Spleen (tissue), 7 donors: ENCODE data around the gene CNTNAP5.

Experiments used
- CTCF ChIP-seq, 11 experiments: fragments of 200-600 bp in 7 of 11; fragments of 450-650 bp in 4 of 11; sonication (generic) in 4 of 11; IDR thresholded peaks in 8 of 11; conservative IDR thresholded peaks in 3 of 11; 1 replicate in 7 of 11; 2 replicates in 4 of 11; pipeline versions ENCODE4 v1.4.0 to v1.8.0; 2016 to 2021; ENCODE audit warnings: antibody characterized with exemption in 11 of 11, inconsistent platforms in 4 of 11, mild to moderate bottlenecking in 1 of 11
- POLR2A ChIP-seq, 3 donors: fragments of 450-650 bp; IDR thresholded peaks; one replicate each; pipeline ENCODE4 v1.5.1; 2017; ENCODE audit warnings: antibody characterized with exemption in 3 of 3, mild to moderate bottlenecking in 1 of 3
- POLR2AphosphoS5 ChIP-seq, 3 donors: sonication (generic); formaldehyde crosslinking; IDR thresholded peaks; one replicate each; pipeline ENCODE4 v1.5.1; 2017; ENCODE audit warnings: antibody characterized with exemption in 3 of 3
- donor health status: DM: no; HTN: no; CAD: no; lungs with moderate emphysema.
- donor health status: DM: no; HTN: no; CAD: no.
- donor health status: DM: no; HTN: no; CAD: no.

- no peak for TF ChIP-seq CTCF (IDR thresholded peaks at IDR 0.05 in 8 of 11, conservative IDR thresholded peaks at IDR 0.05 in 3 of 11)
- TF ChIP-seq POLR2A (IDR thresholded peaks at IDR 0.05), result no peak
- TF ChIP-seq POLR2AphosphoS5 (IDR thresholded peaks at IDR 0.05), result no peak
Measured at GRCh38 chr2:124704071-124704925, 679.2 kb downstream of the CNTNAP5 start.
